ENCODE measurements around the gene HBZ.
"Not testable (repeated sequence)": the region's sequence is repeated elsewhere in the genome, so short reads cannot be mapped to it uniquely, and the experiment has no call there.

HBZ gene

DNA sequence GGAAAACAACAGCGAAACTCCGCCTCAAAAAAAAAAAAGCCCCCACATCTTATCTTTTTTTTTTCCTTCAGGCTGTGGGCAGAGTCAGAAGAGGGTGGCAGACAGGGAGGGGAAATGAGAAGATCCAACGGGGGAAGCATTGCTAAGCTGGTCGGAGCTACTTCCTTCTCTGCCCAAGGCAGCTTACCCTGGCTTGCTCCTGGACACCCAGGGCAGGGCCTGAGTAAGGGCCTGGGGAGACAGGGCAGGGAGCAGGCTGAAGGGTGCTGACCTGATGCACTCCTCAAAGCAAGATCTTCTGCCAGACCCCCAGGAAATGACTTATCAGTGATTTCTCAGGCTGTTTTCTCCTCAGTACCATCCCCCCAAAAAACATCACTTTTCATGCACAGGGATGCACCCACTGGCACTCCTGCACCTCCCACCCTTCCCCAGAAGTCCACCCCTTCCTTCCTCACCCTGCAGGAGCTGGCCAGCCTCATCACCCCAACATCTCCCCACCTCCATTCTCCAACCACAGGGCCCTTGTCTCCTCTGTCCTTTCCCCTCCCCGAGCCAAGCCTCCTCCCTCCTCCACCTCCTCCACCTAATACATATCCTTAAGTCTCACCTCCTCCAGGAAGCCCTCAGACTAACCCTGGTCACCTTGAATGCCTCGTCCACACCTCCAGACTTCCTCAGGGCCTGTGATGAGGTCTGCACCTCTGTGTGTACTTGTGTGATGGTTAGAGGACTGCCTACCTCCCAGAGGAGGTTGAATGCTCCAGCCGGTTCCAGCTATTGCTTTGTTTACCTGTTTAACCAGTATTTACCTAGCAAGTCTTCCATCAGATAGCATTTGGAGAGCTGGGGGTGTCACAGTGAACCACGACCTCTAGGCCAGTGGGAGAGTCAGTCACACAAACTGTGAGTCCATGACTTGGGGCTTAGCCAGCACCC, 22.8 kb downstream of the HBZ start:
- DNase-seq (ENCODE audit: low read depth), result no peak
- no peak overlapping the region for H3K4me3 ChIP-seq (ENCODE audit: low read length)
- no peak for TF ChIP-seq CTCF (conservative IDR thresholded peaks at IDR 0.05; ENCODE audit: low read depth, low read length)

GRCh38 chr16:176006-176405, 23.6 kb downstream of the HBZ start:
- H3K4me3 ChIP-seq (ENCODE audit: low read length); DNase-seq (ENCODE audit: low read depth): not testable (repeated sequence)

DNA sequence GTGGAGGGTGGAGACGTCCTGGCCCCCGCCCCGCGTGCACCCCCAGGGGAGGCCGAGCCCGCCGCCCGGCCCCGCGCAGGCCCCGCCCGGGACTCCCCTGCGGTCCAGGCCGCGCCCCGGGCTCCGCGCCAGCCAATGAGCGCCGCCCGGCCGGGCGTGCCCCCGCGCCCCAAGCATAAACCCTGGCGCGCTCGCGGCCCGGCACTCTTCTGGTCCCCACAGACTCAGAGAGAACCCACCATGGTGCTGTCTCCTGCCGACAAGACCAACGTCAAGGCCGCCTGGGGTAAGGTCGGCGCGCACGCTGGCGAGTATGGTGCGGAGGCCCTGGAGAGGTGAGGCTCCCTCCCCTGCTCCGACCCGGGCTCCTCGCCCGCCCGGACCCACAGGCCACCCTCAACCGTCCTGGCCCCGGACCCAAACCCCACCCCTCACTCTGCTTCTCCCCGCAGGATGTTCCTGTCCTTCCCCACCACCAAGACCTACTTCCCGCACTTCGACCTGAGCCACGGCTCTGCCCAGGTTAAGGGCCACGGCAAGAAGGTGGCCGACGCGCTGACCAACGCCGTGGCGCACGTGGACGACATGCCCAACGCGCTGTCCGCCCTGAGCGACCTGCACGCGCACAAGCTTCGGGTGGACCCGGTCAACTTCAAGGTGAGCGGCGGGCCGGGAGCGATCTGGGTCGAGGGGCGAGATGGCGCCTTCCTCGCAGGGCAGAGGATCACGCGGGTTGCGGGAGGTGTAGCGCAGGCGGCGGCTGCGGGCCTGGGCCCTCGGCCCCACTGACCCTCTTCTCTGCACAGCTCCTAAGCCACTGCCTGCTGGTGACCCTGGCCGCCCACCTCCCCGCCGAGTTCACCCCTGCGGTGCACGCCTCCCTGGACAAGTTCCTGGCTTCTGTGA, 24.3 kb downstream of the HBZ start, which contains the start of gene HBA1:
HBA1 (plus strand) TSS at position 204 of the 906 bp plus-strand sequence; CDS start at position 241, 37 bp downstream.
- not testable (repeated sequence) for DNase-seq (ENCODE audit: low read depth)

DNA sequence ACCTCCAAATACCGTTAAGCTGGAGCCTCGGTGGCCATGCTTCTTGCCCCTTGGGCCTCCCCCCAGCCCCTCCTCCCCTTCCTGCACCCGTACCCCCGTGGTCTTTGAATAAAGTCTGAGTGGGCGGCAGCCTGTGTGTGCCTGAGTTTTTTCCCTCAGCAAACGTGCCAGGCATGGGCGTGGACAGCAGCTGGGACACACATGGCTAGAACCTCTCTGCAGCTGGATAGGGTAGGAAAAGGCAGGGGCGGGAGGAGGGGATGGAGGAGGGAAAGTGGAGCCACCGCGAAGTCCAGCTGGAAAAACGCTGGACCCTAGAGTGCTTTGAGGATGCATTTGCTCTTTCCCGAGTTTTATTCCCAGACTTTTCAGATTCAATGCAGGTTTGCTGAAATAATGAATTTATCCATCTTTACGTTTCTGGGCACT, 25.0 kb downstream of the HBZ start:
- no peak for DNase-seq (ENCODE audit: low read depth)
- no peak for TF ChIP-seq CTCF (conservative IDR thresholded peaks at IDR 0.05; ENCODE audit: low read depth, low read length)
- H3K4me3 ChIP-seq (ENCODE audit: low read length), result no peak overlapping the region

More for the DNA sequence above, 24.3 kb downstream of the HBZ start, which contains the start of gene HBA1:
- not testable (repeated sequence) for H3K4me3 ChIP-seq (ENCODE audit: low read length)

DNA sequence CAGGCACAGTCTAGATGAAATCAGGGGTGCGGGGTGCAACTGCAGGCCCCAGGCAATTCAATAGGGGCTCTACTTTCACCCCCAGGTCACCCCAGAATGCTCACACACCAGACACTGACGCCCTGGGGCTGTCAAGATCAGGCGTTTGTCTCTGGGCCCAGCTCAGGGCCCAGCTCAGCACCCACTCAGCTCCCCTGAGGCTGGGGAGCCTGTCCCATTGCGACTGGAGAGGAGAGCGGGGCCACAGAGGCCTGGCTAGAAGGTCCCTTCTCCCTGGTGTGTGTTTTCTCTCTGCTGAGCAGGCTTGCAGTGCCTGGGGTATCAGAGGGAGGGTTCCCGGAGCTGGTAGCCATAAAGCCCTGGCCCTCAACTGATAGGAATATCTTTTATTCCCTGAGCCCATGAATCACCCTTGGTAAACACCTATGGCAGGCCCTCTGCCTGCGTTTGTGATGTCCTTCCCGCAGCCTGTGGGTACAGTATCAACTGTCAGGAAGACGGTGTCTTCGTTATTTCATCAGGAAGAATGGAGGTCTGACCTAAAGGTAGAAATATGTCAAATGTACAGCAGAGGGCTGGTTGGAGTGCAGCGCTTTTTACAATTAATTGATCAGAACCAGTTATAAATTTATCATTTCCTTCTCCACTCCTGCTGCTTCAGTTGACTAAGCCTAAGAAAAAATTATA, 25.7 kb downstream of the HBZ start:
- no peak overlapping the region for H3K4me3 ChIP-seq (ENCODE audit: low read length)
- no peak for TF ChIP-seq CTCF (conservative IDR thresholded peaks at IDR 0.05; ENCODE audit: low read depth, low read length)
- DNase-seq (ENCODE audit: low read depth), result no peak

DNA sequence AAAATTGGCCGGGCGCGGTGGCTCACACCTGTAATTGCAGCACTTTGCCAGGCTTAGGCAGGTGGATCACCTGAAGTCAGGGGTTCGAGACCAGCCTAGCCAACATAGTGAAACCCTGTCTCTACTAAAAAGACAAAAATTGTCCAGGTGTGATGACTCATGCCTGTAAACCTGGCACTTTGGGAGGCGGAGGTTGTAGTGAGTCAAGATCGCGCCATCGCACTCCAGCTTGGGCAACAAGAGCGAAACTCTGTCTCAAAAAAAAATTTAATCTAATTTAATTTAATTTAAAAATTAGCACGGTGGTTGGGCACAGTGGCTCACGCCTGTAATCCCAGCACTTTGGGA, 26.2 kb downstream of the HBZ start:
- no peak for DNase-seq (ENCODE audit: low read depth)
- H3K4me3 ChIP-seq (ENCODE audit: low read length), result no peak overlapping the region
- TF ChIP-seq CTCF (conservative IDR thresholded peaks at IDR 0.05; ENCODE audit: low read depth, low read length), result no peak

GRCh38 chr16:179211-180092, 27.0 kb downstream of the HBZ start:
- no peak overlapping the region for H3K4me3 ChIP-seq (ENCODE audit: low read length)
- DNase-seq (ENCODE audit: low read depth), result no peak
- no peak for TF ChIP-seq CTCF (conservative IDR thresholded peaks at IDR 0.05; ENCODE audit: low read depth, low read length)
